ENCODE data around the gene RTN4RL1. TPM values are rescaled to one million over a fixed set of nuclear protein-coding genes. Genes with fewer than 3 reads are reported as not detected.

Gene RTN4RL1
- total and polyA plus RNA-seq, 2 of the 4 experiments (the other 2 are of a cell fraction), result under 0.01 to 0.03 TPM

- Histone ChIP-seq H3K36me3 (ENCODE audit: control insufficient read depth, insufficient read depth, low read length) (no peaks in the 10 kb centered on the region), H3K27me3 (ENCODE audit: control insufficient read depth, insufficient read depth, low read length) (peaks cover 39% of the 10 kb centered on the region), H3K4me3 (ENCODE audit: insufficient read depth, low read depth, low read length) (no peak overlapping the region), H2BK15ac (ENCODE audit: low read depth, low read length) (no peak overlapping the region), H3K27ac (ENCODE audit: insufficient read depth, low read length) (no peak overlapping the region), H3K4me1 (ENCODE audit: control insufficient read depth, insufficient read depth, low read length) (peaks cover 2% of the 10 kb centered on the region; the same call in 1 of the 2 replicates), H3K23ac (ENCODE audit: low read depth, low read length) (no peak overlapping the region), H2BK20ac (ENCODE audit: low read depth, low read length) (no peak overlapping the region), H3K9ac (ENCODE audit: low read depth, low read length) (no peak overlapping the region), H3K4ac (ENCODE audit: low read depth, low read length) (no peak overlapping the region), H4K91ac (ENCODE audit: insufficient read depth, low read depth, low read length) (no peak overlapping the region), H3K9me1 (ENCODE audit: insufficient read depth, low read length) (0 out of 2 replicates have a peak, but pooled peaks cover 4% of the 10 kb centered on the region), H3K56ac (ENCODE audit: extremely low read depth, insufficient read depth, low read length) (no peak overlapping the region), H3K4me2 (ENCODE audit: low read depth, low read length) (no peak overlapping the region), H4K5ac (ENCODE audit: low read depth, low read length) (no peak overlapping the region), H3K9me3 (ENCODE audit: control insufficient read depth, insufficient read depth, low read length) (no peaks in the 10 kb centered on the region), H4K8ac (ENCODE audit: low read depth in 2 of 2, low read length in 2 of 2) (no peak overlapping the region), H2AK9ac (replicated peaks; ENCODE audit: low read depth, low read length, poor library complexity) (no peak overlapping the region), H3K79me1 (ENCODE audit: low read depth in 1 of 2, low read length in 2 of 2) (no peaks in the 10 kb centered on the region), H2AK5ac (ENCODE audit: low read depth, low read length) (no peak overlapping the region), H3K18ac (ENCODE audit: low read depth, low read length) (no peak overlapping the region), H3K14ac (replicated peaks; ENCODE audit: low read depth, low read length) (no peak overlapping the region), H2AFZ (replicated peaks; ENCODE audit: low read length, poor library complexity) (peak overlapping the region; percentile 43), H2BK5ac (ENCODE audit: low read depth, low read length, poor library complexity, severe bottlenecking) (no peak overlapping the region), H2BK120ac (ENCODE audit: low read depth, low read length) (no peak overlapping the region), H4K20me1 (ENCODE audit: insufficient read depth, low read length) (no peaks in the 10 kb centered on the region; the same call in 1 of the 2 replicates)
- POLR2A ChIA-PET (ENCODE audit: unreplicated experiment), result no interaction called here
- CTCF ChIA-PET, result no interaction called here
- no peak for ATAC-seq (ENCODE audit: low read depth)
- in situ Hi-C loops (cut with MboI; ENCODE audit: low sequenced_read_pairs) (no loop called here), dilution Hi-C loops (cut with HindIII; ENCODE audit: low sequenced_read_pairs, unreplicated experiment) (no loop called here), intact Hi-C loops (cut with micrococcal nuclease) (no loop called here)
- TF ChIP-seq ELK1 (IDR thresholded peaks at IDR 0.05; ENCODE audit: borderline replicate concordance, low read depth, low read length), result no peak
- no peak for TF ChIP-seq POLR2A (IDR thresholded peaks at IDR 0.05; ENCODE audit: low read depth, low read length)
- no peak for TF ChIP-seq NFE2L2 (IDR thresholded peaks at IDR 0.05; ENCODE audit: low read depth, low read length)
- TF ChIP-seq MAZ (IDR thresholded peaks at IDR 0.05; ENCODE audit: borderline replicate concordance, low read depth, low read length), result no peak
- no peak for TF ChIP-seq MXI1 (IDR thresholded peaks at IDR 0.05; ENCODE audit: borderline replicate concordance, low read depth, low read length)
- TF ChIP-seq CHD1 (IDR thresholded peaks at IDR 0.05; ENCODE audit: low read depth, low read length), result no peak
- TF ChIP-seq RFX5 (IDR thresholded peaks at IDR 0.05; ENCODE audit: low read depth, low read length), result no peak
- TF ChIP-seq CTCF (conservative IDR thresholded peaks at IDR 0.05; ENCODE audit: low read depth, low read length), result no peak
- no peak for TF ChIP-seq BHLHE40 (IDR thresholded peaks at IDR 0.05; ENCODE audit: low read depth, low read length)
- TF ChIP-seq FOS (IDR thresholded peaks at IDR 0.05; ENCODE audit: low read depth, low read length), result no peak
- no peak for TF ChIP-seq CEBPB (IDR thresholded peaks at IDR 0.05; ENCODE audit: low read depth, low read length)
- no peak for TF ChIP-seq USF2 (IDR thresholded peaks at IDR 0.05; ENCODE audit: low read depth, low read length)
- TF ChIP-seq RCOR1 (IDR thresholded peaks at IDR 0.05; ENCODE audit: insufficient replicate concordance, low read length), result no peak
- TF ChIP-seq SMC3 (IDR thresholded peaks at IDR 0.05; ENCODE audit: low read depth, low read length), result no peak
- no peak for TF ChIP-seq RAD21 (IDR thresholded peaks at IDR 0.05; ENCODE audit: low read length)
- no peak for TF ChIP-seq MAFK (IDR thresholded peaks at IDR 0.05; ENCODE audit: low read depth, low read length)
- BruUV-seq (replicated peaks), result no TSS peak
- WGBS, 2 experiments (ENCODE audit: extremely low coverage in 2 of 2, insufficient read length in 1 of 2), result 74% methylated on average over 5 of the region's 21 CpGs; no CpG with 5 or more reads in 1 of the 2 experiments
- DNase-seq, result no peak
These were observed 82.3 kb downstream of the RTN4RL1 start for GRCh38 chr17:1942666-1943435.
